Activated naive CD4-positive, alpha-beta T cell treated with anti-CD3 and anti-CD28 coated beads for 36 hours (primary cell): ENCODE results near the gene DLL4. TPM values are rescaled to one million over a fixed set of nuclear protein-coding genes. Genes with fewer than 3 reads are reported as not detected.

Experiments used
- CTCF ChIA-PET: fragments of 350-600 bp; sonication (Branson Sonifier 250); formaldehyde crosslinking; loops from one replicate; lab custom pipeline; 2021; ENCODE audit warnings: antibody characterized with exemption; lab: Charles Lee
- DNase-seq: peaks from one replicate; pipeline ENCODE4 v3.0.0-alpha.2; 2020
- H3K27ac Mint-ChIP-seq: one replicate; pipeline ENCODE4 v1.8.0; 2021; ENCODE audit warnings: mild to moderate bottlenecking, mixed read lengths
- H3K27me3 Mint-ChIP-seq: one replicate; pipeline ENCODE4 v1.8.0; 2021; ENCODE audit warnings: low read depth, mixed read lengths
- H3K36me3 Mint-ChIP-seq: one replicate; pipeline ENCODE4 v1.8.0; 2021; ENCODE audit warnings: low read depth, mixed read lengths
- H3K4me1 Mint-ChIP-seq: one replicate; pipeline ENCODE4 v1.8.0; 2021; ENCODE audit warnings: low read depth, mixed read lengths
- H3K4me3 Mint-ChIP-seq: one replicate; pipeline ENCODE4 v1.8.0; 2021; ENCODE audit warnings: mild to moderate bottlenecking, moderate library complexity, mixed read lengths
- H3K9me3 Mint-ChIP-seq: one replicate; pipeline ENCODE4 v1.8.0; 2021; ENCODE audit warnings: mixed read lengths
- intact Hi-C: fragments of 100-400 bp; cut with micrococcal nuclease; formaldehyde crosslinking; loops from one replicate; pipeline ENCODE4 v1.15.1; 2023
- total RNA-seq, 2 experiments: library from RNA; stranded (reverse); gene quantifications; one replicate each; pipeline ENCODE4 v1.2.3, GENCODE V29; 2021

Gene DLL4
- total RNA-seq, 2 experiments from 2014 or later: 0.14 TPM; not detected in 1

DNA sequence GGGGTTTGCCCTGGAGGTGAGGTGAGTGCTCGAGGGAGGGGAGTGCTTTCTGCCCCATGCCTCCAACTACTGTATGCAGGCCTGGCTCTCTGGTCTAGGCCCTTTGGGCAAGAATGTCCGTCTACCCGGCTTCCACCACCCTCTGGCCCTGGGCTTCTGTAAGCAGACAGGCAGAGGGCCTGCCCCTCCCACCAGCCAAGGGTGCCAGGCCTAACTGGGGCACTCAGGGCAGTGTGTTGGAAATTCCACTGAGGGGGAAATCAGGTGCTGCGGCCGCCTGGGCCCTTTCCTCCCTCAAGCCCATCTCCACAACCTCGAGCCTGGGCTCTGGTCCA lies 9.4 kb downstream of the DLL4 start:
- DNase-seq: no peak
- intact Hi-C loops: loop anchor here (10.0 kb wide), 1 partner anchor 246 kb away; no protein-coding TSS in a partner anchor
- no peaks in the 10 kb centered on the region for H3K36me3 Mint-ChIP-seq
- CTCF ChIA-PET: no interaction called here
- no peaks in the 10 kb centered on the region for H3K9me3 Mint-ChIP-seq
- H3K27me3 Mint-ChIP-seq: no peaks in the 10 kb centered on the region
- no peak overlapping the region for H3K27ac Mint-ChIP-seq
- no peak overlapping the region for H3K4me3 Mint-ChIP-seq
- H3K4me1 Mint-ChIP-seq: peaks cover 26% of the 10 kb centered on the region

DNA sequence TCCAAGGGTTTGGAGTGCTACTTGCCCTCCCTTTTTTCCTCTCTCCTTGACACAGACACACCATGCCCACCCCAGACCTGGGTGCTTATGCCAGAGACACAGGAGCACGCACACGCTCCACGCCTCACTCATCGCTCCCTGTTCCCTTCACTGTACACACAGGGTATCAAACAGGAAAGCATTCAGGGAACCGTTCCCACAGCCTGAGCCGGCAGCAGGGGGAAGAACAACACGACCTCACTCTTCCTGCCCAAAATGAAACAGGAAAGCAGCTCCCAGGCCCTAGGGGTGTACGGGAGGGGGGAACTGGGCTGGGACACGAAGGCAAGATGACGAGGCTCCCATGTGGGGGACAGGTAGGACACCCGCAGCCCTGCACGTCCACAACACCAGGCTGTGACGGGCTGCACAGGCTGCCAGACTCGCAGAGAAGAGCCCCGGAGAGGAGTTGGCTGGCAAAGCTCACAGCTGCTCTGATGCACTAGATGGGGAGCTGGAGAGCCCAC lies 11.2 kb downstream of the DLL4 start:
- Mint-ChIP-seq H3K36me3 (no peaks in the 10 kb centered on the region), H3K9me3 (no peaks in the 10 kb centered on the region), H3K4me1 (peaks cover 27% of the 10 kb centered on the region), H3K27ac (peak overlapping the region; percentile 12), H3K27me3 (no peaks in the 10 kb centered on the region), H3K4me3 (peak overlapping the region; percentile 1)
- intact Hi-C loops: loop anchor here (2.0 to 5.0 kb wide), 4 partner anchors 36 to 462 kb away; partner anchors contain the start of gene NDUFAF1
- CTCF ChIA-PET: interaction anchor here (1.0 to 4.4 kb wide), 7 partner anchors 10 to 85 kb away, joined by 3 to 52 read pairs (median 10); partner anchors contain the start of genes CHAC1, DLL4 and VPS18
- DNase-seq: no peak

GRCh38 chr15:40941068-40941527 lies 12.0 kb downstream of the DLL4 start:
- DNase-seq: no peak
- peak overlapping the region; percentile 78 for H3K27ac Mint-ChIP-seq
- no peaks in the 10 kb centered on the region for H3K27me3 Mint-ChIP-seq
- H3K36me3 Mint-ChIP-seq: no peaks in the 10 kb centered on the region
- CTCF ChIA-PET: interaction anchor here (0.6 to 4.4 kb wide), 19 partner anchors 11 to 338 kb away, joined by 3 to 52 read pairs (median 4); partner anchors contain the start of genes CHAC1, DLL4 and VPS18
- H3K4me3 Mint-ChIP-seq: peak overlapping the region; percentile 66
- no peaks in the 10 kb centered on the region for H3K9me3 Mint-ChIP-seq
- intact Hi-C loops: loop anchor here (1.0 to 5.0 kb wide), 5 partner anchors 11 to 461 kb away; partner anchors contain the start of gene NDUFAF1
- H3K4me1 Mint-ChIP-seq: peaks cover 31% of the 10 kb centered on the region

GRCh38 chr15:40941528-40942336 lies 12.6 kb downstream of the DLL4 start:
- Mint-ChIP-seq H3K27ac (peak overlapping the region; percentile 78), H3K4me3 (peak overlapping the region; percentile 82), H3K9me3 (no peaks in the 10 kb centered on the region), H3K36me3 (no peaks in the 10 kb centered on the region), H3K4me1 (peaks cover 32% of the 10 kb centered on the region), H3K27me3 (no peaks in the 10 kb centered on the region)
- intact Hi-C loops: loop anchor here (1.0 to 5.0 kb wide), 7 partner anchors 11 to 549 kb away; partner anchors contain the start of genes CHAC1 and NDUFAF1
- CTCF ChIA-PET: interaction anchor here (0.6 to 4.4 kb wide), 23 partner anchors 10 to 337 kb away, joined by 3 to 52 read pairs (median 4); partner anchors contain the start of genes CHAC1, DLL4 and VPS18
- DNase-seq: peak; percentile 80

DNA sequence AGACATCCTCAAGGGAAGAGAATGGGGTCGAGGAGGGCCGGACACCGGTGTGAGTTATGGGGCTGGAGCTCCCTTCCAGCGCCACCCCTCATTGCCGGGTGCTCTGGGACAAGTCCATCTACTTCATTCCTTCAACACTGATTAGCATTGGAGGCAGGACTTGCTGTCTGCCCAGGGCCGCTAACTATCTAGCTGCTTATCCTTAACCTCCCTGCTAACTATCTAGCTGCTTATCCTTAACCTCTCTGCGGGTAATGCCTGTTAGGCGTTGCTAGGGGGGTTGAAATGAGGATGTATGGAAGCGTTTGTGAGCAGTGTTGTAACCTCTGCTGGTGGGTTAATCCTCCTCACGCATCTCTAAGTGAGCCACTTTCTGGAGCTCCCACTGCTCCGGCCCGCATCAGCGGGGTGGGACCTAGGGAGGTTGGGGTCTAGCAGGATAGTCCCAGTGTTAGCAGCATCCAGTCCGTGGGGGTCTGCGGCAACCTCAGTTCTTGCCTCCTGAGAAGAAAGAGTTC lies 13.3 kb downstream of the DLL4 start:
- peak overlapping the region; percentile 82 for H3K4me3 Mint-ChIP-seq
- H3K27me3 Mint-ChIP-seq: no peaks in the 10 kb centered on the region
- H3K27ac Mint-ChIP-seq: peak overlapping the region; percentile 73
- CTCF ChIA-PET: interaction anchor here (0.7 to 4.4 kb wide), 14 partner anchors 10 to 265 kb away, joined by 3 to 52 read pairs (median 4); partner anchors contain the start of genes CHAC1, DLL4 and VPS18
- intact Hi-C loops: loop anchor here (1.0 to 5.0 kb wide), 5 partner anchors 11 to 548 kb away; partner anchors contain the start of genes CHAC1 and NDUFAF1
- H3K9me3 Mint-ChIP-seq: no peaks in the 10 kb centered on the region
- no peak for DNase-seq
- H3K36me3 Mint-ChIP-seq: no peaks in the 10 kb centered on the region
- H3K4me1 Mint-ChIP-seq: peaks cover 32% of the 10 kb centered on the region

GRCh38 chr15:40942878-40943277 lies 13.7 kb downstream of the DLL4 start:
- intact Hi-C loops: loop anchor here (1.0 to 5.0 kb wide), 5 partner anchors 10 to 547 kb away; partner anchors contain the start of genes CHAC1 and NDUFAF1
- Mint-ChIP-seq H3K27me3 (no peaks in the 10 kb centered on the region), H3K4me3 (peak overlapping the region; percentile 82), H3K4me1 (peaks cover 32% of the 10 kb centered on the region), H3K36me3 (no peaks in the 10 kb centered on the region), H3K27ac (peak overlapping the region; percentile 73), H3K9me3 (no peaks in the 10 kb centered on the region)
- CTCF ChIA-PET: interaction anchor here (0.6 to 4.4 kb wide), 9 partner anchors 9 to 437 kb away, joined by 3 to 52 read pairs (median 7); partner anchors contain the start of genes CHAC1, DLL4 and VPS18
- no peak for DNase-seq

DNA sequence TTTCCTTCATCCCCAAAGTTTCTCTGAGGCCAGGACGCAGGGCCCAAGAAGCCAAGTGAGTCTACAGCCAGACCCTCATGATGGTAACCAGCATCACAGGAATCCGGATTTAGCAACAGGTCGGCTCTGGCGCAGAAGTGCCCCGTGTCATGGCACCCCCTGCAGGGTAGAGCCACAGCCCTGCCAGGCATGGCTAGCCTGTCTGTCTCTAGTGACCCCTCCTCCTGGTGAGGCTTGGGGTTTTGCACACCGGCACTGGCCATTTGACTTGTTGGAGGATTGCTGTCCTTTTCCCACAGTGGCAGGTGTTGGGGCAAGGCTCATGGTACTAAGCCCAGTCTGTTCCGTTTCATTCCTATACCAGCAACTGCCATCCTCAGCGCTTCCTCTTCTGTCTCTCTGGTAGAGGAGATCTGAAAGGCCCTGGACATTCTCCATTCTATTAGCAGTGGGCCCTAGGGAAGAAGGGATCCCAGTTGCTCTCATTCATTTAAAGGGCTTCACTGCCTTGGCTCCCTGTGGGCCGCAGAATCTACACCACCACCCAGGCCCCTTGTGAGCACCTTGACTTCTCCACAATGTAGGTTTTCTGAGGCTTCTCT lies 14.7 kb downstream of the DLL4 start:
- Mint-ChIP-seq H3K4me3 (peak overlapping the region; percentile 82), H3K4me1 (peaks cover 32% of the 10 kb centered on the region), H3K27me3 (no peaks in the 10 kb centered on the region), H3K27ac (no peak overlapping the region), H3K9me3 (no peaks in the 10 kb centered on the region), H3K36me3 (no peaks in the 10 kb centered on the region)
- CTCF ChIA-PET: interaction anchor here (0.6 kb wide), 2 partner anchors 438 to 762 kb away, joined by 3 to 4 read pairs; no protein-coding TSS in a partner anchor
- intact Hi-C loops: loop anchor here (5.0 kb wide), 3 partner anchors 78 to 458 kb away; partner anchors contain the start of gene NDUFAF1
- no peak for DNase-seq

GRCh38 chr15:40944510-40945296 lies 15.6 kb downstream of the DLL4 start:
- H3K27ac Mint-ChIP-seq: no peak overlapping the region
- CTCF ChIA-PET: interaction anchor here (1.4 kb wide), 1 partner anchor 14 kb away, joined by 5 read pairs; no protein-coding TSS in a partner anchor
- no peaks in the 10 kb centered on the region for H3K36me3 Mint-ChIP-seq
- intact Hi-C loops: loop anchor here (5.0 kb wide), 3 partner anchors 78 to 458 kb away; partner anchors contain the start of gene NDUFAF1
- peaks cover 32% of the 10 kb centered on the region for H3K4me1 Mint-ChIP-seq
- H3K9me3 Mint-ChIP-seq: no peaks in the 10 kb centered on the region
- H3K4me3 Mint-ChIP-seq: no peak overlapping the region
- no peak for DNase-seq
- no peaks in the 10 kb centered on the region for H3K27me3 Mint-ChIP-seq

DNA sequence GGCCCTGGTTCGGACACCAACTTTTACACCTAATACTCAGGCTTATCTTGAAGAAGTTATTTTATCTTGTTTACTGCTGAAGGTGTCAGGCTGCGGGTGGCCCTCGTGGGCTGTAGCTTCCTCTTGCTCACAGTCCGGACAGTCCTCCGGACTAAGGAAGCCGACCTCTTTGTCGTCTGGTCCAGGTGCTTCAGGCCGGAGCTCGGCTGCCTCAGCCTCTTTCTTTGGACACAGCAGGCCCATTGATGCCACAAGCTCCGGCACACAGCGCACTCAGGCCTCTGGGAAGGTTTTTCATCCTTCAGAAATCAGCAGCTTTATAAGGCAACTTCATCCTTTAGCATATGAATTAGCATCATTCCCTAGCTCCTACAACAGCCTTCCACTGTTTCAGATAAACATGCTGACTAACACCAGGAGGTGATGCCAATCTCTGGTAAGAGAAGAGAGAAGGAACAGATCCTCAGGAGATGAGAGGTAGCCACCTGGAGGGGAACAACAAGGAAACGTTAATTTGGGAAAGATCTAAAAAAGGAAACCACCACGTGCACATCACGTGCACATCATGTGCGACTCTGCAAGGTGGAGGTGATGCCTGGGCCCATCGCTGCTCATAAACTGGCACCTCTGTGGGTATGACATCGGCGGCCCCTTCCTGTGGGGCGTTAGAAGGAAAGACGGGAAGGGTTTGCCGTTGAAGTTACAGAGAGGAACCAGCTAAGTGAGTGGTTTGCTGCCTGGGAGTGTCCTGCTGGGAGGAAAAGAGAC lies 19.8 kb downstream of the DLL4 start:
- DNase-seq: no peak
- CTCF ChIA-PET: interaction anchor here (6.9 kb wide), 1 partner anchor 8 kb away, joined by 50 read pairs; no protein-coding TSS in a partner anchor
- Mint-ChIP-seq H3K27ac (no peak overlapping the region), H3K27me3 (no peaks in the 10 kb centered on the region), H3K36me3 (peaks cover 5% of the 10 kb centered on the region), H3K9me3 (no peaks in the 10 kb centered on the region), H3K4me1 (peaks cover 14% of the 10 kb centered on the region), H3K4me3 (no peak overlapping the region)
- intact Hi-C loops: no loop called here

DNA sequence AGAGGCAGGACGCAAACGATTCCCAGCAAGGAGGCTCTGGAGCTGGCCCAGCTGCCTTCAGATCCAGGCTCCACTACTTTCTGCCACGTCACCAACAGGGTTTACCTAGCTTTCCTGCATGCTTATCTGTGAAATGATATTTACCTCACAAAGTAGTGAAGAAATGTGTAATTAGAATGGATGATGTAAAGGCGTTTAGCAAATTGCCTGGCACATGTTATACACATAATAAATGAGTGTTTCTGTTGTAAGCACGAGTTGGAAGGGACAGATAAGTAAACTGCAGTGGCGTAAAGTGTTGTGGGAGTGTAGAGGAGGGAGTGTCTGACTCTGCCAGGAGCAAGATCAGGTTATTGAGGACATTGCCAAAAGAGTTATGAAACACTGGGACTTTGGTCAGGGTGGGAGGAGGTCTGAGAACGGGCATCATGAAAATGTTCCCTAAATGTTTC lies 20.6 kb downstream of the DLL4 start:
- Mint-ChIP-seq H3K4me3 (no peak overlapping the region), H3K27ac (no peak overlapping the region), H3K36me3 (peaks cover 13% of the 10 kb centered on the region), H3K27me3 (no peaks in the 10 kb centered on the region), H3K4me1 (peaks cover 22% of the 10 kb centered on the region), H3K9me3 (no peaks in the 10 kb centered on the region)
- DNase-seq: no peak
- intact Hi-C loops: loop anchor here (5.0 kb wide), 1 partner anchor 1023 kb away; the partner anchor contains the start of gene EHD4
- CTCF ChIA-PET: interaction anchor here (6.9 kb wide), 1 partner anchor 8 kb away, joined by 50 read pairs; no protein-coding TSS in a partner anchor
